Epithelial cell of esophagus (primary cell): ENCODE results near the gene FGFR1OP2.

Source experiments
- DNase-seq: peaks from one replicate; pipeline ENCODE4 v3.0.0; 2010; ENCODE audit warnings: low read depth
- H3K4me3 ChIP-seq: 2 replicates; pipeline ENCODE4 v1.5.1; 2011; ENCODE audit warnings: mild to moderate bottlenecking, low read length, control low read depth
- CTCF ChIP-seq: IDR thresholded peaks from 2 replicates; pipeline ENCODE4 v1.5.1; 2011; ENCODE audit warnings: low read depth, mild to moderate bottlenecking, low read length, control low read depth, inconsistent platforms; ENCODE audit not compliant: insufficient read depth; ENCODE audit errors: missing control alignments

FGFR1OP2 gene

DNA sequence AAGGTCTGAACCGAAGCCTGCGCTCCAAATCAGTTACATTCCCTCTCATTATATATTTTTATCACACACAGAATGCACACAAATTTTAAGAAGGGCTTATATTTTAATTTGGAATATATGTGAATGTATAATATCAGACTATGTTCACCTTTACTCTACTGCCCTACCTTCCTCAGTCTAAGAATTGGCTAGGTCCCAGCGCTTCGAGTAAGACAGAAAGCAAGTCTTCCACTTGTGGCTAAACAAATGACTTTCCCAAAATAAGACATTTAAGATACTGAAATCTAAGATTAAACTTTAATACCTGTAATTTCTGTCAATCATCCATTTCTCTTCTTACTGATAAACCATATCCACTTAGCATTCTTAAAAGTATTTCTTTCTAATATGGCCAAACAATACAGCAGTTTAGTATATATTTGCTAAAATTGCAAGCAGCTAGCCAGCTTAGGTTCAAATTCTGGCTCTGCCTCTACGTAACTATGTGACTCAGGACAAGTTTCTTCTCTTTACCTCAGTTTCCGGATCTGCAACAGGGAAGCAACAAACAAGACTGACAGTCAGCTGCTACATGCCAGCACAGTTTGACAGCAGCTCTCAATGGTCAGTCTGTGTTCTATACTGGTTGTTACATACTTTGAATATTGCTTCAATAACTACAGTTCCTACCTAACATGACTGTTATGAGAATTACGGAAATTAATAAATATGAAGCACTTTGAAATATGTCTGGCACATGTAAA, 2.5 kb upstream of the FGFR1OP2 start:
- peak; percentile 24 for DNase-seq
- H3K4me3 ChIP-seq: no peak overlapping the region
- no peak for TF ChIP-seq CTCF

DNA sequence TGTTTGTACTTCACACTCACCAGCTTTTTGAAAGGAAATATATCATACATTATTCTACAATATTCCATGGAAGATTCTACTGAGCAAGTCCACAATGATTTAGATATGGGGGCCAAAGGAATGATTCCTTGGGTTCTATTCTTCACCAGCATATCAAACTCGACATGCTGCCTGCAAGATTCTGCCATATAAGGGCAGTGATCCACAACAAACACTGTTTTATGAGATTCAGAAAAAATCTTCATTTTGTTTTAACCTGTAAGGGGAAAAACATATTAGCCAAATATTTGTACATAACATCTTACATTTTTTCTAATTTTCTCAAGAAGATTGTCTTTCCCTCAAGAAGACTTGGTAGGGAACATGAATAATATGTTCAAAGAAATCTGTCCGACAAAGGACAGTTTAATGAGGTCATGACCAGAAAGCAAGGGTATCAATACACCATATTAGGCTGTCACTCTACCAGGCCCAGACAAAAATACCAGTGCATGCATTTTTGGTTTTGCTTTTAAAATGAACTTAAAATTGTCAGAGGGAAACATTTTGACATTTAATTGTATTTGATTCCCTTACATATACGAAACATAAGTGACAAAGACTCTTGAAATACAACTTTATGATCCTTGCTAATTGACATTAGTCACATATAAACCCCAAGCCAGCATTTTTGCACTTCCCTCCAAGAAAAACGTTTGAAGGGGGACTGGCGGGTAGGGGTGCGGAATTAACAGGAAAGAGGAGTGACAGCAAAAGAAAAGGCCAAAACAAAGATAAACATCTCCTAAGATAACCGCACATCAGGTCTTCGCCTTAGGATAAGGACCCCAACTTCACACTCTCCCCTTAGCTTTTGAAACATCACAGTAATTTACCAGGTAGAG, 1.5 kb upstream of the FGFR1OP2 start:
- DNase-seq: no peak
- peak overlapping the region; percentile 93 for H3K4me3 ChIP-seq
- no peak for TF ChIP-seq CTCF

DNA sequence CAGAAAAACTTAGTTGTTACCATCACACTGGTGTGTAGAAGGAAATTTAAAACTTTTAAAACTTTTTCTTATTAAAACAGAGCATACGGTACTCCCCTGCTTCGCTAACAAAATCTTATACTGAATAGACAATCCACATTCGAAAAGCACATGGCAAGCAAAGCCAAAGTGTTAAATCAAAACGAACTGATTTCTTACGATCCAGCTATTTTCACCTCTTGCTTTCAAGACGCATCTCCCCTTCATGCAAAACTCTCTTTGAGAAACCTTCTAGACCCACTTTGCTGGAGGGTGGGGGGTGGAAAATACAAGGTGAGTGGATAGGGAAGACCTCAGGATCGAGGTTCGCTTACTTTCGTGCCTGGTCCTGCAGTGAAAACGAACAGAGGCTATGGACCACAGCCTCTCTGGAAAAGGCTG, 817 bp upstream of the FGFR1OP2 start:
- TF ChIP-seq CTCF: no peak
- peak overlapping the region; percentile 93 for H3K4me3 ChIP-seq
- DNase-seq: no peak

- H3K4me3 ChIP-seq: peak overlapping the region; percentile 93
- DNase-seq: peak; percentile 34
- TF ChIP-seq CTCF: no peak
Observed at GRCh38 chr12:26938701-26939062, 412 bp downstream of the FGFR1OP2 start.

- DNase-seq: peak; percentile 33
- H3K4me3 ChIP-seq: peak overlapping the region; percentile 93
Observed at GRCh38 chr12:26939192-26939832, 1.0 kb downstream of the FGFR1OP2 start.

DNA sequence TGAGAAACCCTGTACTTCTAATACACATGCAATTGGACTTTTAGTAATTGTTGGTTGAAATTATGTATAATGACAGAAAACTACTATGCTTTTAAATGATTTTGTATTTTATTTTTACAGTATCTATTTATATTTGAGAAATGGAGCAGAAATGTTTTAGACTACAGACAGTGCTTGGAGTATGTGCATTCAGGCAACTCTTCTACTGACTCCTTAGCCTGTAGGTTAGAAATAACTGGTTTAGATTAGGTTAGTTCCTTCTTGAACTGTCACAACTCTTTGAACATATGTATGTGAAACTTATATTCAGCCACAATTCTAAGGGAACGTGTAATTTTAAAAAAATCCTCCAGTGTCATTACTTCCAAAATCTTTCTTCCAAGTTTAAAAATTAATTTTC, 1.7 kb downstream of the FGFR1OP2 start:
- no peak for DNase-seq
- H3K4me3 ChIP-seq: peak overlapping the region; percentile 93
- TF ChIP-seq CTCF: no peak

More at GRCh38 chr12:26939192-26939832, 1.0 kb downstream of the FGFR1OP2 start:
- no peak for TF ChIP-seq CTCF
